Measurements from ENCODE around the gene ZFYVE9.

The ZFYVE9 gene

DNA sequence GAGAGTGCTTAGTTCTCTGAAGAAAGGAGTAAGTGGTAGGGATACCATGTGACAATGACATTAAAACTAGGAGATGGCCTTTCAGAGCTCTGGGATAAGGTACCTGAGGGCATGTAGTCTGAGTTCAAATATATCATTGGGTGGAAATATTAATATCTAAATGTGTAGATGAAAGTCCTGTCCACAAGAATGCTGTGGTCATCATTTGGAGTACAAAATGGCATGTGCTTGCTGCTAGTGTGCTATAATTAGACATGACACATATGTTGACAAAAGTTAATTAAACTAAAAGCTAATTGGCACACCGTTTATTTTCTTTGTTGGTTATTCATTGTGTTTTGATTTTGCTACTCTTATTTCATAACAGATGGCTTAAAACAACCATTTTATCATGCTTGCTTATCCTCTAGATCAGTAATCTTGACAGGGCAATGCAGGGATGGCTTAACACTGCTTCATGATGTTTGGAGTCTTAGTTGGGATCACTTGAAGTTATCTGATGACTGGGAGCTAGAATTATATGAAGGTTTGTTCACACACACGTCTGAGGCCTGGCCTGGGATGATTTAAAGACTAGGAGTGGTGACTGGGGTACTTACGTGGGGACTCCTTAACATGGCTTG, 193.1 kb downstream of the ZFYVE9 start:
- ChIA-PET CTCF (interaction anchor here (1.0 to 1.2 kb wide), 2 partner anchors 13 to 14 kb away, joined by 3 to 6 read pairs; no protein-coding TSS in a partner anchor), POLR2A (no interaction called here)
- TF ChIP-seq, protein P1, sequence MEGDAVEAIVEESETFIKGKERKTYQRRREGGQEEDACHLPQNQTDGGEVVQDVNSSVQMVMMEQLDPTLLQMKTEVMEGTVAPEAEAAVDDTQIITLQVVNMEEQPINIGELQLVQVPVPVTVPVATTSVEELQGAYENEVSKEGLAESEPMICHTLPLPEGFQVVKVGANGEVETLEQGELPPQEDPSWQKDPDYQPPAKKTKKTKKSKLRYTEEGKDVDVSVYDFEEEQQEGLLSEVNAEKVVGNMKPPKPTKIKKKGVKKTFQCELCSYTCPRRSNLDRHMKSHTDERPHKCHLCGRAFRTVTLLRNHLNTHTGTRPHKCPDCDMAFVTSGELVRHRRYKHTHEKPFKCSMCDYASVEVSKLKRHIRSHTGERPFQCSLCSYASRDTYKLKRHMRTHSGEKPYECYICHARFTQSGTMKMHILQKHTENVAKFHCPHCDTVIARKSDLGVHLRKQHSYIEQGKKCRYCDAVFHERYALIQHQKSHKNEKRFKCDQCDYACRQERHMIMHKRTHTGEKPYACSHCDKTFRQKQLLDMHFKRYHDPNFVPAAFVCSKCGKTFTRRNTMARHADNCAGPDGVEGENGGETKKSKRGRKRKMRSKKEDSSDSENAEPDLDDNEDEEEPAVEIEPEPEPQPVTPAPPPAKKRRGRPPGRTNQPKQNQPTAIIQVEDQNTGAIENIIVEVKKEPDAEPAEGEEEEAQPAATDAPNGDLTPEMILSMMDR (IDR thresholded peaks at IDR 0.05; ENCODE audit: insufficient read depth, low read length, missing control alignments) = no peak
- no peak for DNase-seq (ENCODE audit: low read depth, low spot score)
- H3K4me3 ChIP-seq (ENCODE audit: low read depth, low read length) = no peak overlapping the region

DNA sequence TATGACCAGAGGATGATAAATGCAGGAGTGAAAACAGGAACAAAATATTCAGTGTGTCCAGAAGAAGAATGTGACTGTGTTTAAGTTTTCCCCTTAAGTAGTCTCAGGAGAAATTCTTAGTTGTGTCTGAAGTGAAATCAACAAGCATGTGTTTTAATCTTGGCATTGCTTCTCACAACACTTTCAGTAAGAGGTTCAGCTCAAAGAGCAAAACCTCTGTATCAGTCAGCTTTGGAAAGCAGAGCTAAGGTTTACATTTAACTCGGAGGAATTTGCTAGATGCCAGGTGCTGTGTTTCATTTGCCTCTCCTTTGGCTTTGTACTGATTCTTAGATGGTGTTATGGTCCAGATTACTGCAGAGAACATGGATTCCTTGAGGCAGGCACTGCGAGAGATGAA, 195.6 kb downstream of the ZFYVE9 start:
- TF ChIP-seq, protein P1 (IDR thresholded peaks at IDR 0.05; ENCODE audit: insufficient read depth, low read length, missing control alignments) = no peak
- ChIA-PET POLR2A (no interaction called here), CTCF (no interaction called here)
- H3K4me3 ChIP-seq (ENCODE audit: low read depth, low read length) = no peak overlapping the region
- no peak for DNase-seq (ENCODE audit: low read depth, low spot score)

DNA sequence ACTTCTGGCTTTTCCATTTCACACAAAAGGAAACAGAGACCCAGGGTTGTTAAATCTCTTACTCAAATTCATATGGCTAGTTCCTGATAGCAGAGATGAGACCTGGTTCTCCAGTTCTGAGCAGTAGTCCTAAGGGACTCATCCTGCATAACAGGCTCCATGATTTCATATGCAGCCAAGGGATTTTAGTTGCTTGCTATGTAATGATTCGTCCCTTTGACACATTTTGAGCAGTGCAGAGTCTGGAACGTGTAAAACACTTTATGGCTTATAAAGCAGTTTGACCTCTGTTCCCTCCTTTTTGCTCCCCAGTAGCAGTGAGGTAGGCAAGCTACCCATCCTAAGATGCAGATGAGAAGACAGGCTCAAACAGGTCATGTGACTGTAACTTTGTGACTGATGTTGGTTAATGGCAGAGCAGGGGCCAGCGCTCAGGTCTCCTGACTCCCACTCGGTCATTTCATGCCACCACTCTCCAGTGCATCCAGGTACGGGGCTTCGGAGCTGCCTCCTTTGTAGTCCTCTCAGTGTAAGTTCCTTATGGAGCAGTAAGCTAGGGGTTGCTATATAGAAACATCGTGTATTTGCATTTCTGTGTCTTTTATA, 199.9 kb downstream of the ZFYVE9 start:
- TF ChIP-seq, protein P1 (IDR thresholded peaks at IDR 0.05; ENCODE audit: insufficient read depth, low read length, missing control alignments) = no peak
- ChIA-PET CTCF (interaction anchor here (1.2 to 2.0 kb wide), 3 partner anchors 10 to 214 kb away, joined by 4 to 8 read pairs (median 6); no protein-coding TSS in a partner anchor), POLR2A (no interaction called here)

DNA sequence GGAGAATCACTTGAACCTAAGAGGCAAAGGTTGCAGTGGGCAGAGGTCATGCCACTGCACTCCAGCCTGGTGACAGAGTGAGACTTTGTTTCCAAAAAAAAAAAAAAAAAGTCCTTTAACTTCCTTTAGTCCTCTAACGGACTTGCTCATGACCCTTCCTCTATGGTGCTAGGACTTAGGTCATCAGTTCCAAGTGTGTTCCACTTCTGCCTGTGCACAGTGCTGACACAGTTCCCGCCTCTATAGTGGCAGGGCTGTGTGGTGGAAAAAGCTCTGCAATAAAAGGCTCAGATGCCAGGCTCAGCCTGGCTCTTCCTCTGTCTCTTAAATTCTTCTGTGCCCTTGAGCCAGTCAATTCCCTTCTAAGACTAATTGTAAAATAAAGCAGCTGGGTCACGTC, 202.1 kb downstream of the ZFYVE9 start:
- H3K4me3 ChIP-seq (ENCODE audit: low read depth, low read length) = no peak overlapping the region
- CTCF ChIA-PET = interaction anchor here (0.7 to 1.3 kb wide), 2 partner anchors 47 to 216 kb away, joined by 4 to 6 read pairs; no protein-coding TSS in a partner anchor
- POLR2A ChIA-PET = no interaction called here
- no peak for DNase-seq (ENCODE audit: low read depth, low spot score)
- TF ChIP-seq, protein P1 (IDR thresholded peaks at IDR 0.05; ENCODE audit: insufficient read depth, low read length, missing control alignments) = no peak

More for the DNA sequence above, 199.9 kb downstream of the ZFYVE9 start:
- DNase-seq (ENCODE audit: low read depth, low spot score) = no peak
- no peak overlapping the region for H3K4me3 ChIP-seq (ENCODE audit: low read depth, low read length)

GRCh38 chr1:52345252-52345651, 203.4 kb downstream of the ZFYVE9 start:
- no peak for DNase-seq (ENCODE audit: low read depth, low spot score)
- H3K4me3 ChIP-seq (ENCODE audit: low read depth, low read length) = no peak overlapping the region
- TF ChIP-seq, protein P1 (IDR thresholded peaks at IDR 0.05; ENCODE audit: insufficient read depth, low read length, missing control alignments) = no peak
- ChIA-PET POLR2A (no interaction called here), CTCF (interaction anchor here (1.0 to 1.3 kb wide), 2 partner anchors 49 to 215 kb away, joined by 3 to 6 read pairs; no protein-coding TSS in a partner anchor)

- TF ChIP-seq, protein P1 (IDR thresholded peaks at IDR 0.05; ENCODE audit: insufficient read depth, low read length, missing control alignments) = no peak
- POLR2A ChIA-PET = no interaction called here
- no peak overlapping the region for H3K4me3 ChIP-seq (ENCODE audit: low read depth, low read length)
- CTCF ChIA-PET = interaction anchor here (2.4 kb wide), 1 partner anchor 18 kb away, joined by 5 read pairs; no protein-coding TSS in a partner anchor
- DNase-seq (ENCODE audit: low read depth, low spot score) = no peak
Observed at GRCh38 chr1:52346653-52347052, 204.8 kb downstream of the ZFYVE9 start.
